ENCODE measurements around the gene CYP3A4. TPM values are rescaled to one million over a fixed set of nuclear protein-coding genes. Genes with fewer than 3 reads are reported as not detected.

The CYP3A4 gene
- total and polyA plus RNA-seq, 2 of the 13 experiments (the other 11 are each of a cell fraction or from before 2014, with no cell fraction given): 0.11 to 0.24 TPM

DNA sequence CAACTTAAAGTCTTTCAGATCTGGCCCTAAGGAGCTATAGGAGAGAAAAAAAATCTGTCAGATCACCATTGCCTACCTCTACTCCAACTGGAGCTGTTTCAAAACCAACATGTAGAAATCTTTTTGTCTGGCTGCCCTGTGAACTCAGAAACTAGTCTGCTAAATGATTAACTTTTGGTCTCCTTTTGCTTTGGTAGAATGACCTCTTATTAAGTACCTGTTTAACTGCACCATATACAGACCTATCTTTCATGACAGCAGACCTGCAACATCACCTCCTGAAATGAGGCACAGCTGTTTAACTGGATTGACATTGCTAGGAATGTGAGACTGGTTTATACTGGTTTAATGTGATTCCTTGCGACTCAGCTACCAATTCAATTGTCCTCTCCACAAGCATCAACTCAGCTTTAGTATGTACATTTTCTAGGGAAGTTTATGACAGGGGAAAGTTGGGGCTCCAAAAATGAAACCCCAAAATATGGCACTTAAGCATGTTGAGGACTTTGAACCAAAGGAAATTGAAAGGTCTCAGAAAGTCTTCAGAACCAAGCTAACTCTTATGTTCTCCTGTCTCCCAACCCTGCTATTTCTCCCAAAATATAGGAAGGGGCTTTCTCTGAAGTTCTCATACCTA is 45.7 kb upstream of the CYP3A4 start (continued):
- TF ChIP-seq ZNF343 (CRISPR knock-in tag; IDR thresholded peaks at IDR 0.05) (no peak), AGO2 (optimal IDR thresholded peaks at IDR 0.05; ENCODE audit: low read depth, low read length) (no peak), ZNF24 (IDR thresholded peaks at IDR 0.05) (no peak), RFXAP (CRISPR knock-in tag; IDR thresholded peaks at IDR 0.05; ENCODE audit: borderline replicate concordance) (no peak), FOXK1 (CRISPR knock-in tag; IDR thresholded peaks at IDR 0.05; ENCODE audit: borderline replicate concordance, low read depth) (peak; percentile 29; the same call in 1 of the 2 replicates)
- TF ChIP-seq, protein P1, sequence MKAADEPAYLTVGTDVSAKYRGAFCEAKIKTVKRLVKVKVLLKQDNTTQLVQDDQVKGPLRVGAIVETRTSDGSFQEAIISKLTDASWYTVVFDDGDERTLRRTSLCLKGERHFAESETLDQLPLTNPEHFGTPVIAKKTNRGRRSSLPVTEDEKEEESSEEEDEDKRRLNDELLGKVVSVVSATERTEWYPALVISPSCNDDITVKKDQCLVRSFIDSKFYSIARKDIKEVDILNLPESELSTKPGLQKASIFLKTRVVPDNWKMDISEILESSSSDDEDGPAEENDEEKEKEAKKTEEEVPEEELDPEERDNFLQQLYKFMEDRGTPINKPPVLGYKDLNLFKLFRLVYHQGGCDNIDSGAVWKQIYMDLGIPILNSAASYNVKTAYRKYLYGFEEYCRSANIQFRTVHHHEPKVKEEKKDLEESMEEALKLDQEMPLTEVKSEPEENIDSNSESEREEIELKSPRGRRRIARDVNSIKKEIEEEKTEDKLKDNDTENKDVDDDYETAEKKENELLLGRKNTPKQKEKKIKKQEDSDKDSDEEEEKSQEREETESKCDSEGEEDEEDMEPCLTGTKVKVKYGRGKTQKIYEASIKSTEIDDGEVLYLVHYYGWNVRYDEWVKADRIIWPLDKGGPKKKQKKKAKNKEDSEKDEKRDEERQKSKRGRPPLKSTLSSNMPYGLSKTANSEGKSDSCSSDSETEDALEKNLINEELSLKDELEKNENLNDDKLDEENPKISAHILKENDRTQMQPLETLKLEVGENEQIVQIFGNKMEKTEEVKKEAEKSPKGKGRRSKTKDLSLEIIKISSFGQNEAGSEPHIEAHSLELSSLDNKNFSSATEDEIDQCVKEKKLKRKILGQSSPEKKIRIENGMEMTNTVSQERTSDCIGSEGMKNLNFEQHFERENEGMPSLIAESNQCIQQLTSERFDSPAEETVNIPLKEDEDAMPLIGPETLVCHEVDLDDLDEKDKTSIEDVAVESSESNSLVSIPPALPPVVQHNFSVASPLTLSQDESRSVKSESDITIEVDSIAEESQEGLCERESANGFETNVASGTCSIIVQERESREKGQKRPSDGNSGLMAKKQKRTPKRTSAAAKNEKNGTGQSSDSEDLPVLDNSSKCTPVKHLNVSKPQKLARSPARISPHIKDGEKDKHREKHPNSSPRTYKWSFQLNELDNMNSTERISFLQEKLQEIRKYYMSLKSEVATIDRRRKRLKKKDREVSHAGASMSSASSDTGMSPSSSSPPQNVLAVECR (CRISPR knock-in tag; IDR thresholded peaks at IDR 0.05; ENCODE audit: borderline replicate concordance): peak; percentile 48; the same call in 1 of the 2 replicates
- TF ChIP-seq, protein P2, sequence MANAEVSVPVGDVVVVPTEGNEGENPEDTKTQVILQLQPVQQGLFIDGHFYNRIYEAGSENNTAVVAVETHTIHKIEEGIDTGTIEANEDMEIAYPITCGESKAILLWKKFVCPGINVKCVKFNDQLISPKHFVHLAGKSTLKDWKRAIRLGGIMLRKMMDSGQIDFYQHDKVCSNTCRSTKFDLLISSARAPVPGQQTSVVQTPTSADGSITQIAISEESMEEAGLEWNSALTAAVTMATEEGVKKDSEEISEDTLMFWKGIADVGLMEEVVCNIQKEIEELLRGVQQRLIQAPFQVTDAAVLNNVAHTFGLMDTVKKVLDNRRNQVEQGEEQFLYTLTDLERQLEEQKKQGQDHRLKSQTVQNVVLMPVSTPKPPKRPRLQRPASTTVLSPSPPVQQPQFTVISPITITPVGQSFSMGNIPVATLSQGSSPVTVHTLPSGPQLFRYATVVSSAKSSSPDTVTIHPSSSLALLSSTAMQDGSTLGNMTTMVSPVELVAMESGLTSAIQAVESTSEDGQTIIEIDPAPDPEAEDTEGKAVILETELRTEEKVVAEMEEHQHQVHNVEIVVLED (CRISPR knock-in tag; IDR thresholded peaks at IDR 0.05; ENCODE audit: borderline replicate concordance): no peak
- TF ChIP-seq, protein P3, sequence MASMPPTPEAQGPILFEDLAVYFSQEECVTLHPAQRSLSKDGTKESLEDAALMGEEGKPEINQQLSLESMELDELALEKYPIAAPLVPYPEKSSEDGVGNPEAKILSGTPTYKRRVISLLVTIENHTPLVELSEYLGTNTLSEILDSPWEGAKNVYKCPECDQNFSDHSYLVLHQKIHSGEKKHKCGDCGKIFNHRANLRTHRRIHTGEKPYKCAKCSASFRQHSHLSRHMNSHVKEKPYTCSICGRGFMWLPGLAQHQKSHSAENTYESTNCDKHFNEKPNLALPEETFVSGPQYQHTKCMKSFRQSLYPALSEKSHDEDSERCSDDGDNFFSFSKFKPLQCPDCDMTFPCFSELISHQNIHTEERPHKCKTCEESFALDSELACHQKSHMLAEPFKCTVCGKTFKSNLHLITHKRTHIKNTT (CRISPR knock-in tag; IDR thresholded peaks at IDR 0.05): no peak
- TF ChIP-seq, protein P4, sequence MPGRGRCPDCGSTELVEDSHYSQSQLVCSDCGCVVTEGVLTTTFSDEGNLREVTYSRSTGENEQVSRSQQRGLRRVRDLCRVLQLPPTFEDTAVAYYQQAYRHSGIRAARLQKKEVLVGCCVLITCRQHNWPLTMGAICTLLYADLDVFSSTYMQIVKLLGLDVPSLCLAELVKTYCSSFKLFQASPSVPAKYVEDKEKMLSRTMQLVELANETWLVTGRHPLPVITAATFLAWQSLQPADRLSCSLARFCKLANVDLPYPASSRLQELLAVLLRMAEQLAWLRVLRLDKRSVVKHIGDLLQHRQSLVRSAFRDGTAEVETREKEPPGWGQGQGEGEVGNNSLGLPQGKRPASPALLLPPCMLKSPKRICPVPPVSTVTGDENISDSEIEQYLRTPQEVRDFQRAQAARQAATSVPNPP (CRISPR knock-in tag; IDR thresholded peaks at IDR 0.05): no peak
- TF ChIP-seq, protein P5, sequence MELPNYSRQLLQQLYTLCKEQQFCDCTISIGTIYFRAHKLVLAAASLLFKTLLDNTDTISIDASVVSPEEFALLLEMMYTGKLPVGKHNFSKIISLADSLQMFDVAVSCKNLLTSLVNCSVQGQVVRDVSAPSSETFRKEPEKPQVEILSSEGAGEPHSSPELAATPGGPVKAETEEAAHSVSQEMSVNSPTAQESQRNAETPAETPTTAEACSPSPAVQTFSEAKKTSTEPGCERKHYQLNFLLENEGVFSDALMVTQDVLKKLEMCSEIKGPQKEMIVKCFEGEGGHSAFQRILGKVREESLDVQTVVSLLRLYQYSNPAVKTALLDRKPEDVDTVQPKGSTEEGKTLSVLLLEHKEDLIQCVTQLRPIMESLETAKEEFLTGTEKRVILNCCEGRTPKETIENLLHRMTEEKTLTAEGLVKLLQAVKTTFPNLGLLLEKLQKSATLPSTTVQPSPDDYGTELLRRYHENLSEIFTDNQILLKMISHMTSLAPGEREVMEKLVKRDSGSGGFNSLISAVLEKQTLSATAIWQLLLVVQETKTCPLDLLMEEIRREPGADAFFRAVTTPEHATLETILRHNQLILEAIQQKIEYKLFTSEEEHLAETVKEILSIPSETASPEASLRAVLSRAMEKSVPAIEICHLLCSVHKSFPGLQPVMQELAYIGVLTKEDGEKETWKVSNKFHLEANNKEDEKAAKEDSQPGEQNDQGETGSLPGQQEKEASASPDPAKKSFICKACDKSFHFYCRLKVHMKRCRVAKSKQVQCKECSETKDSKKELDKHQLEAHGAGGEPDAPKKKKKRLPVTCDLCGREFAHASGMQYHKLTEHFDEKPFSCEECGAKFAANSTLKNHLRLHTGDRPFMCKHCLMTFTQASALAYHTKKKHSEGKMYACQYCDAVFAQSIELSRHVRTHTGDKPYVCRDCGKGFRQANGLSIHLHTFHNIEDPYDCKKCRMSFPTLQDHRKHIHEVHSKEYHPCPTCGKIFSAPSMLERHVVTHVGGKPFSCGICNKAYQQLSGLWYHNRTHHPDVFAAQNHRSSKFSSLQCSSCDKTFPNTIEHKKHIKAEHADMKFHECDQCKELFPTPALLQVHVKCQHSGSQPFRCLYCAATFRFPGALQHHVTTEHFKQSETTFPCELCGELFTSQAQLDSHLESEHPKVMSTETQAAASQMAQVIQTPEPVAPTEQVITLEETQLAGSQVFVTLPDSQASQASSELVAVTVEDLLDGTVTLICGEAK (IDR thresholded peaks at IDR 0.05): no peak
- TF ChIP-seq, protein P5 (CRISPR knock-in tag; IDR thresholded peaks at IDR 0.05): no peak; the same call in 1 of the 2 replicates

Measured in HepG2 (cell line).